Stimulated activated memory B cell treated with anti-CD40 and anti-IgM and Interleukin-4, amounts not matched to agents 10 μg/mL and 1 μg/mL and 100 μg/mL, for 72 hours (primary cell): ENCODE results near the gene UTY.

Experiments used
- ATAC-seq: fragments of 150-1000 bp; cut with Tn5 transposase; 2 replicates; pipeline ENCODE4 v1.10.0; 2021
- H3K27ac Mint-ChIP-seq: one replicate; pipeline ENCODE4 v1.8.0; 2022; ENCODE audit warnings: mild to moderate bottlenecking, mixed read lengths
- H3K27me3 Mint-ChIP-seq: one replicate; pipeline ENCODE4 v1.8.0; 2022; ENCODE audit warnings: mixed read lengths
- H3K36me3 Mint-ChIP-seq: one replicate; pipeline ENCODE4 v1.8.0; 2022; ENCODE audit warnings: mixed read lengths
- H3K4me1 Mint-ChIP-seq: one replicate; pipeline ENCODE4 v1.8.0; 2022; ENCODE audit warnings: mixed read lengths
- H3K4me3 Mint-ChIP-seq: one replicate; pipeline ENCODE4 v1.8.0; 2022; ENCODE audit warnings: mild to moderate bottlenecking, moderate library complexity, mixed read lengths
- H3K9me3 Mint-ChIP-seq: one replicate; pipeline ENCODE4 v1.8.0; 2022; ENCODE audit warnings: mixed read lengths

Gene UTY

GRCh38 chrY:13435206-13435967, 44.4 kb downstream of the UTY start:
- ATAC-seq, result no peak
- Mint-ChIP-seq H3K27ac (peak overlapping the region; percentile 88), H3K36me3 (peaks cover 44% of the 10 kb centered on the region), H3K4me3 (peak overlapping the region; percentile 88), H3K9me3 (peaks cover 3% of the 10 kb centered on the region), H3K27me3 (no peaks in the 10 kb centered on the region), H3K4me1 (peaks cover 46% of the 10 kb centered on the region)

- Mint-ChIP-seq H3K4me1 (peaks cover 52% of the 10 kb centered on the region), H3K9me3 (peaks cover 7% of the 10 kb centered on the region), H3K27me3 (no peaks in the 10 kb centered on the region), H3K27ac (peak overlapping the region; percentile 27), H3K36me3 (peaks cover 70% of the 10 kb centered on the region), H3K4me3 (no peak overlapping the region)
- no peak for ATAC-seq
Observed at GRCh38 chrY:13432293-13433025, 47.4 kb downstream of the UTY start.

GRCh38 chrY:13429551-13429950, 50.3 kb downstream of the UTY start:
- H3K27me3 Mint-ChIP-seq, result no peaks in the 10 kb centered on the region
- ATAC-seq, result no peak
- no peak overlapping the region for H3K27ac Mint-ChIP-seq
- H3K9me3 Mint-ChIP-seq, result peaks cover 11% of the 10 kb centered on the region
- peaks cover 85% of the 10 kb centered on the region for H3K36me3 Mint-ChIP-seq
- peaks cover 45% of the 10 kb centered on the region for H3K4me1 Mint-ChIP-seq
- H3K4me3 Mint-ChIP-seq, result no peak overlapping the region

GRCh38 chrY:13423281-13423732, 56.5 kb downstream of the UTY start:
- Mint-ChIP-seq H3K27me3 (no peaks in the 10 kb centered on the region), H3K36me3 (peaks cover 62% of the 10 kb centered on the region), H3K9me3 (peaks cover 4% of the 10 kb centered on the region), H3K4me3 (no peak overlapping the region), H3K4me1 (peaks cover 72% of the 10 kb centered on the region), H3K27ac (no peak overlapping the region)
- ATAC-seq, result no peak

GRCh38 chrY:13416869-13417661, 62.8 kb downstream of the UTY start:
- Mint-ChIP-seq H3K27ac (peak overlapping the region; percentile 77), H3K36me3 (peaks cover 10% of the 10 kb centered on the region), H3K4me1 (peaks cover 47% of the 10 kb centered on the region), H3K27me3 (no peaks in the 10 kb centered on the region), H3K9me3 (no peaks in the 10 kb centered on the region), H3K4me3 (peak overlapping the region; percentile 54)
- ATAC-seq, result peak; percentile 81

- Mint-ChIP-seq H3K27me3 (no peaks in the 10 kb centered on the region), H3K4me1 (peaks cover 36% of the 10 kb centered on the region), H3K36me3 (peaks cover 7% of the 10 kb centered on the region), H3K9me3 (no peaks in the 10 kb centered on the region), H3K27ac (no peak overlapping the region), H3K4me3 (no peak overlapping the region)
- ATAC-seq, result no peak
Observed at GRCh38 chrY:13415556-13415955, 64.3 kb downstream of the UTY start.

- no peak for ATAC-seq
- Mint-ChIP-seq H3K36me3 (peaks cover 5% of the 10 kb centered on the region), H3K9me3 (no peaks in the 10 kb centered on the region), H3K27me3 (no peaks in the 10 kb centered on the region), H3K27ac (no peak overlapping the region), H3K4me1 (no peaks in the 10 kb centered on the region), H3K4me3 (no peak overlapping the region)
Observed at GRCh38 chrY:13398876-13399275, 81.0 kb downstream of the UTY start.

- Mint-ChIP-seq H3K4me1 (peaks cover 13% of the 10 kb centered on the region), H3K4me3 (peak overlapping the region; percentile 16), H3K27ac (peak overlapping the region; percentile 67), H3K27me3 (no peaks in the 10 kb centered on the region), H3K9me3 (no peaks in the 10 kb centered on the region), H3K36me3 (peaks cover 30% of the 10 kb centered on the region)
- ATAC-seq, result no peak
Observed at GRCh38 chrY:13381110-13381683, 98.6 kb downstream of the UTY start.

- ATAC-seq, result peak; percentile 36
- Mint-ChIP-seq H3K4me3 (peak overlapping the region; percentile 64), H3K27me3 (no peaks in the 10 kb centered on the region), H3K4me1 (peaks cover 16% of the 10 kb centered on the region), H3K36me3 (no peaks in the 10 kb centered on the region), H3K9me3 (no peaks in the 10 kb centered on the region), H3K27ac (peak overlapping the region; percentile 76)
Observed at GRCh38 chrY:13370868-13371800, 108.7 kb downstream of the UTY start.

GRCh38 chrY:13370245-13370644, 109.6 kb downstream of the UTY start:
- H3K36me3 Mint-ChIP-seq, result no peaks in the 10 kb centered on the region
- ATAC-seq, result no peak
- peak overlapping the region; percentile 76 for H3K27ac Mint-ChIP-seq
- peaks cover 16% of the 10 kb centered on the region for H3K4me1 Mint-ChIP-seq
- no peaks in the 10 kb centered on the region for H3K27me3 Mint-ChIP-seq
- no peaks in the 10 kb centered on the region for H3K9me3 Mint-ChIP-seq
- peak overlapping the region; percentile 62 for H3K4me3 Mint-ChIP-seq

- peak overlapping the region; percentile 34 for H3K4me3 Mint-ChIP-seq
- H3K27me3 Mint-ChIP-seq, result no peaks in the 10 kb centered on the region
- H3K4me1 Mint-ChIP-seq, result peaks cover 16% of the 10 kb centered on the region
- H3K36me3 Mint-ChIP-seq, result no peaks in the 10 kb centered on the region
- H3K9me3 Mint-ChIP-seq, result no peaks in the 10 kb centered on the region
- no peak for ATAC-seq
- no peak overlapping the region for H3K27ac Mint-ChIP-seq
Observed at GRCh38 chrY:13368513-13368845, 111.4 kb downstream of the UTY start.

- H3K4me3 Mint-ChIP-seq, result no peak overlapping the region
- H3K9me3 Mint-ChIP-seq, result no peaks in the 10 kb centered on the region
- no peak for ATAC-seq
- H3K4me1 Mint-ChIP-seq, result peaks cover 16% of the 10 kb centered on the region
- no peak overlapping the region for H3K27ac Mint-ChIP-seq
- H3K36me3 Mint-ChIP-seq, result peaks cover 8% of the 10 kb centered on the region
- H3K27me3 Mint-ChIP-seq, result no peaks in the 10 kb centered on the region
Observed at GRCh38 chrY:13363641-13364040, 116.2 kb downstream of the UTY start.

GRCh38 chrY:13362662-13363061, 117.2 kb downstream of the UTY start:
- no peak overlapping the region for H3K4me3 Mint-ChIP-seq
- H3K4me1 Mint-ChIP-seq, result peaks cover 16% of the 10 kb centered on the region
- ATAC-seq, result no peak
- H3K9me3 Mint-ChIP-seq, result no peaks in the 10 kb centered on the region
- peaks cover 8% of the 10 kb centered on the region for H3K36me3 Mint-ChIP-seq
- H3K27me3 Mint-ChIP-seq, result no peaks in the 10 kb centered on the region
- H3K27ac Mint-ChIP-seq, result no peak overlapping the region
